ENCODE data around the gene RPL38. TPM values are rescaled to one million over a fixed set of nuclear protein-coding genes. Genes with fewer than 3 reads are reported as not detected.
"Not testable (repeated sequence)": the region's sequence is repeated elsewhere in the genome, so short reads cannot be mapped to it uniquely, and the experiment has no call there.

The RPL38 gene
- polyA plus RNA-seq, 1 donor = 991 TPM

DNA sequence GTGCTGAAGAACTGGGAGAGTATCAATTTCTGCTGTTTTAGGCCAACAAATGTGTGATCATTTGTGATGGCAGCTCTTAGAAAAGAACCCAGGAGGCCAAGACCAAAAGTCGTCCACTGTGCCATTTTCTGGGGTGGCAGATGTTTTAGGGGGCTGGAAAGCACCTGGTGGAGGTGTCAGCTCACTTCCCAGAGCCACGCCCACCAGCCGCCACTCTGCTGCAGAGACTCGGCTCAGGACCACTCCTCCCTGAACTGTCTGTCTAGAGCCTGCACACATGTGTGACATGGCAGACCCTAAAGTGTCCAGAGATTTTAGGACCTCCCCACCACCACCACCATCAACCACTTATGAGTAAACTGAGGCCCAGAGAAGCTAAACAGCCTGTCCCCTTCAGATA is 23.9 kb upstream of the RPL38 start:
- no peak for DNase-seq

DNA sequence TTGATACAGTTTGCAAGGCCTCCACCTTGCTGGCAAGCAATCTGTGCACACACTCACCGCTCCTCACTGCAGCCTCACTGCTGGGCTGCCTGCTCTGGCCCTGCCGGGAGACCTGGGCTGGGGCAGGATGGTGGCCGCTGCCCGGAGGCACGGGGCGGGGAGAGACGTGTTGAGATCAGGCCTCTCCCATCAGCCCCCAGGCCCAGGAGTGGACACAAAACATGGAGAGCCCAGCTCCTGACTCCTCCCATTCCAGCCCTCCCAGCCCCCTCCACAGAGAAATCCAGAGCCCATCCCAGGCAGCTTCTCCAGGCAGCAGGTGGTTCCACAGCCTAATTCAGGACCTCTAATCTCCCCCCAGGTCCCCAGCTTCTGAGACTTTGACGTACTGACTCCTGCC is 23.1 kb upstream of the RPL38 start:
- DNase-seq = no peak

DNA sequence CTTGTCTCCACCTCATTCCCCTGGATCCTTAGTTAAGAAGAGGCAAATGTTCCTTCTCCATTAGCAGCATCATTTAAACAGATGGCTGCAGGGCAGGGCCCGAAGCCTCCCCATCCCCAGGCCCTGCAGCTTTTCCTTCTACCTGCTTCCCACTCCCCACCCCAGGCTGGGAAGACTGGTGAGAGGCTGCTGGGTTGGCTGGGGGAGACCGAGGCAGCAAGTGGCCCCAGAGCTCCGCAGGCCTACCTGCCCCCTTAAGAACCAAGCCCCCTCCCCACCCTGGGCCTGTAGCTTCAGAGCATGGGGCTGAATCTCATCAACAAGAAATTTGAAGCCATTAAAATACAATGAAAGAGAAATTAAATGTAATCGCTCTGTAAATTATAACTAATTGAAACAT is 22.1 kb upstream of the RPL38 start:
- no peak for DNase-seq

DNA sequence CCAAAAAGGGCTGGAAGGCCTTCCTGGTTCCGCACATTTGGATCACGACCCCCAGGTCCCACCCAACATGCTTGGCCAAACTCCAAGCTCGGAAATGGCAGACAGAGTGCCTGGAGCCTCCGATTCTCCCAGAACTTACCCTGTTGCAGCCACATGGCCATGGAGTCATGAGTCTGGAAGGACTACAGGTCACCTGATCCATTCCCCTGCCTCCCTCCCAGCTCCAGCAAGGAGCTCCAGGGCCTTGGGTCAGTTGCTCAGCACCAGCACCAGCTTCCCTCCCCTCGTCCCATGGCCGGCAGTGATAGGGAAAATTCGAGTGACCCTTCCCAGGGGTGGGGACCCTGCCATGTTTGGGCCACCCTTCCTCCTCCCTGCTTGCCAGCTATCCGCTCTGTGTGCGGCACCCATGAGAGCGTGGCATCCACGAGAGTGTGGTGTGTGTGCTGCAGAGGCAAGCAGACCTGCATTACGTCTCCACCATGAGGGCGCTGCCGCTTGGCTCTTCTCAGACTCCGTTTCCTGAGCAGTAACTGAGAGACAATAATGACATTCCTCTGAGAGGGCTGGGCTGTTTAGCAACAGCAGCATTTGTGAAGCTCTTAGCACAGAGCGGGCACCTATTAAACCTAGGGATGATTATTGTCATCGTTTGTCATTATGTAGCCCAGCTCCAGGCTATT is 21.3 kb upstream of the RPL38 start:
- DNase-seq = no peak

DNA sequence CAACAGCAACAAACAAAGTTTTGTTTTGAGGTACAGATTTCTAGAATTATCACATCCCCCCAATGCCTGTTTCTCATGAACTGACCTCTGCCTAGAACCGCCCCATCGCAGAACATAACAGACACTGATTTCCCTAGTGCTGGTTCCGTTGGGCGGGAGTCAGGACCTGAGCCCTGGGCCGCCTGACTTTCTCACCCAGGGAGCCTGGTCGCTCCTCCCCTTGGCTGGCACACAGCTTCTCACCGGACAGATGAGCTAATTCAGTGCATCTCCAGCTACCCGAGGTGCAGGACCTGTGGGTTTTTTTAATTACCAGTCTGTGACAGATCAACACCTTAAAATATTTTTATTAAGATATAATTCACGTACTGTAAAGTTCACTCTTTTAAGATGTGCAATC is 20.1 kb upstream of the RPL38 start:
- no peak for DNase-seq

DNA sequence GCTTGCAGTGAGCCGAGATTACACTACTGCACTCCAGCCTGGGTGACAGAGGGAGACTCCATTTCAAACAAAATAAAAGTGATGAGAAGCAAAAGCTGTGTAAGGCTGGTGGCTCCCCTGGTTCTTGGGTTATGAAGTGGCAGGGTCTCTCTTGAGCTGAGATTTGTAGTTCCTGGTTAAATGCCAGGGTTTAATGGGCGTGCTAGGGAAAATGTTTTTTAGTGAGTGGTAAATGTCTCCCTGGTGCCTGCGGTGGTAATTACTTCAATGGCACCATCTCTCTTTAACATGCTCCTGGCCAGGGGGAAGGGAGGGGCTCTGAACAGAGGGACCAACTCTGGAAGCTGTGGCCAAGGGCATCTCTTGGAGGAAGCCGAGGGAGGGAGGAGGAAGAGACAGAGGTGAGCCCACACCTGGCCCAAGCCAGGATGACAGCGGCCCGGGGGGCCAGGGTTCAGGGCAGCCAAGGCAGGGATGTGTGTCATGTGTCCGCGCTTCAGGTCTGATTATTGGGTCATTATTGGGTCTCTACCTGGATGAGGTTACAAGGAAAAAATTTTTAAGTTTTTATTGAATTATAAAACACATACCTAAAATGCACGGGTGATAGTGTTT is 17.8 kb upstream of the RPL38 start:
- DNase-seq = no peak

DNA sequence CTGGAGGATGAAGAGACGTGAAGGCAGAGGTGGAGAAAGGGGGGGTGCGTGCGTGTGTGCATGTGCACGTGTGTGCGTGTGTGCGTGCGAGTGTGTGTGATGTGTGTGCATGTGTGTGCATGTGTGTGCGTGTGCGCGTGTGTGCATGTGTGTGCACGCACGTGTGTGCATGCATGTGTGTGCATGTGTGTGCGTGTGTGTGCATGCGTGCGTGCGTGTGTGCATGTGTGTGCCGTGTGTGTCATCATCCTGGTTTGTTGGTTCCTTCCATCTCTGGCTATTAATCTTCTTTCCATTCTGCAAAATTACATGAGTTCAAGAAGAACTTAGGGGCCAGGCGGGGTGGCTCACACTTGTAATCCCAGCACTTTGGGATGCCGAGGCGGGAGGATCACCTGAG is 17.0 kb upstream of the RPL38 start:
- no peak for DNase-seq

DNA sequence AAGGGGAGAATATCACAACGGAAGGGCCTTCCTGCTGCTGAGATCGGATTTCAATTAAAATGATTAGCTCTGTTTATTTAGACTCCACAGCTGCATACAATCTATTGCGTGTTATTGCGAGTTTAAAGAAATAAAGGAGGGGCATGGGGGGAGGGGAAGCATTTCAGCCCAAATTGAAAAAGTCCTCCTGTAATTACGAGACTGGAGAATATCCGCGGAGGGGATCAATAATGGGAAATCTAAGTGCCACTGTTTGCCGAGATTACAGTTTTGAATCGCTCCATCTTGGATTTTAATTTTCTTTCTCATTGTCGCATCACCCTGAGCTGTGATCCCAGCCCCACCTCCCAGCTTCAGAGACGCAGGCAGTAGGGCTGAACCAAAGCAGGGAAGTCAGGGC is 15.7 kb upstream of the RPL38 start:
- DNase-seq = no peak

DNA sequence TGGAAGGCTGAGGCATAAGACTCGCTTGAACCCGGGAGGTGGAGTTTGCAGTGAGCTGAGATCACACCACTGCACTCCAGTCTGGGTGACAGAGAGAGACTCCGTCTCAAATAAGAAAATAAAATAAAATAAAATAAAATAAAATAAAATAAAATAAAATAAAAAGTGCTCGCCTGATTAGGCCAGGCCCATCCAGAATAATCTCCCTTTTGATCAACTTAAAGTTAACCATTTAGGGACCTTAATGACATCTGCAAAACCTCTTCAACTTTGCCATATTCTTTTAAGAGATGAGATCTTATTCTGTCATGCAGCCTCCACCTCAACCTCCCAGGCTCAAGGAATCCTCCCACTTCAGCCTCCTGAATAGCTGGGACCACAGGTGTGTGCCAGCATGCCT is 14.8 kb upstream of the RPL38 start:
- DNase-seq = not testable (repeated sequence)

DNA sequence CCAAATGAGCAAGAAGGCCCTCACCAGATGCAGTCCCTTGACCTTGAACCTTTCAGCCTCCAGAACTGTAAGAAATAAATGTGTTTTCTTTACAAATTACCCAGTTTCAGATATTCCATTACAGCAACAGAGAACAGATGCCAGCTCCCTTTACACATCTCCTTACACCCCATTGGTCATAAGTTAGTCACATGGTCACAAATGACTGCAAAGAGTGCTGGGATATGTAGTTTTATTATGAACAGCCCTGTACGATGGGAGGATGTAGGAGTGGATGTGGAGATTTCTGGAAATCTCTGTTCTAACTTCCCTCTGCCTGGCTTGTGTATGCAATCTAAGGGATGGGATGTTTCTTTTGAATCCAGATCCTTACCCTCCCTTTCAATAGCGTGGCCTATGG is 13.3 kb upstream of the RPL38 start:
- no peak for DNase-seq

DNA sequence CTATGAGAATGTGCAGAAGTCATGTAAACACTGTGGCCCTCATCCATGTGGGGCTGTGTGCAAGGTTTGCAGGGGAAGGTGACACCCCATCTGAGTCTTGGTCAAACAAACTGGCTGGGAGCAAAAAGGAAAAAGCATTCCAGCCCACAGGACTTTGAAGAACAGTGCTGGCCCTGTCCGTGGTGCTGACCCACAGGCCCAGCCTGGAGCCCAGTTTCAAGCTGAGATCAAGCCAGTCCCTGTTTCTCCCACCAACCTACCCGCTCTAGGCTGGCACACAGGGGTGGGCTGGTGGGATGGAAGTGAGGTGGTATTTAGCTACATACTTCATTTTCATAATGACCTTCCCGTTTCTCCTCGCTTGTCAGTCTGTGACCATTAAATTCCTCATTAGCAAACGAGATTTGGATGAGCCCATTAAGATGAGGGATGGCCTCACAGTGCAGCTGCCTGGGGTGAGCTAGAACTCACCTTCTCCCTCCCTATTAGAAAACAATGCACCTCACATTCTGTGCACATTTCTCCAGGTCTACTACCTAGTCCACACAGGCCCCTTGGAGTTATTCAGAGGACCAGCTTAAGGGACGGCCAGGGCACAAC is 12.6 kb upstream of the RPL38 start:
- no peak for DNase-seq

DNA sequence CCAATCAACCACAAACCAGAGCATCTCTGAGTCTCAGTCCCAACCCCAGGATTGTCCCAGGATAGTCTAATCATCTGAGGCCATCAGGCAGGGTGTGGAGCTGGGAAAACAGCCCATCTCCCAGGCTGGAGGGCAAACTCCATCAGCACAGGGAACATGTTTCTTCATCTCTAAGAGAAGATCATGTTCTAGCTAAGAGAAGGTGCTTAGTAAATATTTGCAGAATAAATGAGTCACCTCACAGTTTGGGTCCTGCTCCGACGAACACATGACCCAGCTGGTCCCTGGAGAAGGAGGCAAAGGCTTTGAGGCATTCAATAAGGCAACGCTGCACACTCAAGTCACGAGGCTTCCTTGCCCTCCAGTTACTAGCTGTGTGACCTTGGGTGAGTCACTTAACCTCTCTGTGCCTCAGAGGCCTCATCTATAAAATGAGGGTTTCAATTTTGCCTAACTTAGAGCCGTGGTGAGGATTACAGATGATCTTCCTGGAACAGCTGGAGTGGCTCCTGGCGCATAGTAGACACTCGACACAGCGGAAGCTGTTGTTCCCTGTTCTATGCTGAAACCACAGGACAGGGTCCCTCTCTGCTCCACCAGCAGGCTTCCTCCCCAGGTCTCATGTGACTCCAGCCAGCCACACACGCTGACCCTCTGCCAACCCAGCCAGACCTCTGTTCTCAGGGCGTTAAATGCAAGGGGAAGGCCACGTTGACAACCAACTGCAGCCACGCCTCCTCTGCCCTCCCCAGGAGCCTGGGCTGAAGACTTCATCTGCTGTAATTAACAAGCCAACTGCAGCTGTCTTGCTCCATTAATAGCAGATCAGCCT is 10.3 kb upstream of the RPL38 start:
- DNase-seq = no peak

DNA sequence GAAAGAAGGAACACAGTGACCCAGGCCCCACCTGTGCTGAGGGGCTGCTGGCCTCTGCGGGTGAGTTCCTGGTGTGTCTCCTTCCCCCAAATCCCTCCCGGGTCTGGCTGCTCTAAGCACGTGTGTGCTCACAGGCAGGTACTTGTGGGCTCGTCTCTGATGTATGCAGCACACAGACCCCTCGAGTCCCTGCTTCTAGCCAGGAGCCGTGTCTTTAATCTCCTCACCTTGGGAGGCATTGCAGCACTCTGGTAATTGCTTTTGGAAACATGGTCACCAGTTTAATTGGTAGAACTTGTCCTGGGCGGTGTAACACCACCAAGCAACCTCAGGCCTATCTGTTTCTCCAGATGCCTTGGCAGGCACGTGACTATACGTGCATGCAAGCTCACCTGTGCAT is 8.8 kb upstream of the RPL38 start:
- DNase-seq = no peak

DNA sequence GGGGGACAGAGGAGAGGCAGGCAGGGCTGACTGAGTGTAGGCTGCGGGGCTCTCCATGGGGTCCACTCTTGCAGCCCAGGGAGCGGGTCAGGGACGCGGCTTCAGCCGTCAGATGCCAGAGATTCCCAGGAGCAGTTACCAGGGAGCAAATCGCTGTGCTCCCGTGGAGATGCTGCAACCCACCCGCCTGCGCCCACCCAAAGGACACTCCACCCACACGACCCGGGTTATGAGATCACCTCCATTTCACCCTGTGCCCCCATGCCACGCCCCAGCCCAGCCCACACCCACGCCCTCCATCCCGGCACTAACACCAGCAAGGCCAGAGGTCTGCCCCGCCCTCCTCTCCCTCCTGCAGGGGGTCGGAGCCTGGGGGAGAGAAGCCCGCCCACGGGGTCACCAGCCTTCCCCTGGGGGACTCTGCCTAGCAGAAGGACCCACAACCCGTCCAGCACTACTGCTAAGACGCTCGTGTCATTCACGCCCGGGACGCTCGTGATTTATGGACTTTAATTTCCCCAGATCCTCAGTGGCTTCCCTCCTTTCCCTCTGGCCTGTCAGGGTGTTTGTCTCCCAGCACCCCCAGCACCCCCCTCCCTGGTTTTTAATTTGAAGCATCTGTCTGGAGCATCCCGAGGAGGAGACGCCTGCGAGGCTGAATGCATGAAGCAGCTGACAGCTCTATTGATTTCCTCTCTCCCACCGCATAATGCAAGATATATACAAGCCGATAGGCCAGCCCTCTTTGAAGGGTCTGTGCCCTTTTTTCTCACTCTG is 6.7 kb upstream of the RPL38 start:
- DNase-seq = no peak

DNA sequence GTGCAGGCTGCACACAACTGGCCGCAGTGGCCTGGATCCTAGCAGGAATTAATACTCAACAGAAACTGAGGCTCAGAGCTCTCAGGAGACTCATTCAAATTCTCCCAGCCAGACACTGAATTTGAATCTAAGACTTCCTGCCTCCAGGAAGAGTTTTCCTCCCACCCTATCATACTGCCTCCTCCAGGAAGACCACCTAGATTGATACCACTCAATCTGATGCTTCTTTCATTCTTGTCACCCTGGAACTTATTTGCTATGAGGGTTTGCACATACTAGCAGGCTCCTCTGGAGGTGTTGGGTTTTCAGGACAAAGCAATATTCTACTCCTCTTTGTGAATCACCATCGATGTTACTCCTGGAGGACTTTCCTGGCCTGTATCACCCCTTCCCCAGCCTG is 5.7 kb upstream of the RPL38 start:
- DNase-seq = no peak

DNA sequence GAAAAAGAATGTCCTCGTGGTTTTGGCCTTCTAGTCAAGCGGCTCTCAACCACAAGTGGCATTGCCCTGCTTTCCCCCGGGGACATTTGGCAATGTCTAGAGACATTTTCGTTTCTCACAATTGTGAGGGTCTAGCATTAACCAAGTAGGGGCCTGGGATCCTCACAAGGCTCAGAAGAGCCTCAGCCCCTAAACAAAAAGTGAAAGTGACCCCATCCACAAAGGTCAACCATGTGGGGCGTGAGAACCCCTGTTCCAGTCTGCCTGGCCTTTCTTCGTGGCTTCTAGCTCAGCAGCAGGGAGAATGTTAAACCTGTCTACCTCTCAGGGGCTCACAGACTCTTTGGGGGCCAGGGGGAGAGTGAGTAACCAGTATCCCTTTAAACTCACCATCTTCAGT is 4.8 kb upstream of the RPL38 start:
- DNase-seq = no peak

DNA sequence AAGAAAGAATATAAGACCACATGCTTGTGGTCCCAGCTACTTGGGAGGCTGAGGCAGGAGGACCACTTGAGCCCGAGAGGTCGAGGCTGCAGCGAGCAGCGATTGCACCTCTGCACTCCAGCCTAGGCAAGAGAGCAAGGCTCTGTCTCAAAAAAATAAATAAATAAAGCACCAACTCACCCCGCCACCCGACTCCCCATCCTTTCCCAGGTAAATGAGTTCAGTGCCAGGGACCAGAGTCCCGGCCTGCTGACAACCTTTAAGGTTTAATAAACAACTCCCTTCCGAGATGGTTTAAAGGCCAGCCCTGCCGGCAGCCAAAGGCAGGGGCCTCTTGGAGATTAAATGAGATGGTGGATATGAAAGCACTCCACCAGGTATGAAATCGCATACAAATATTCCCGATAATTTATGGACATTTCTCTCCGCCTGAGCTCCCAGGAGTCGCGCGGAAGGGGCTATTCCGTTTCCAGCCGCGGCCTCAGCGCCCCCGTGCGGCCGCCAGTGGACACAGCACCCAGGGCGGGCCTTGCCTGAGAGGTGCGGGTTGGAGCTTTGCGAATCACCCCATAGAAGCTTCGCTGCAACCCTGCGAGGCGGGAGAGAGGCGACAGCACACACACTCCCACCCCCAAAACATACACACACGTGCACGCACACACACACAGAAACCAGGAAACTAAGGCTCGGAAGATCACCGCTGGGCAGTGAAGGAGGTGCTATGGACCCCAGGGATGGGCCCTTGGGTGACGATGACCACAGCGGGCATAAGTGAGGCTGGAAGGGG is 4.0 kb upstream of the RPL38 start:
- DNase-seq = no peak

DNA sequence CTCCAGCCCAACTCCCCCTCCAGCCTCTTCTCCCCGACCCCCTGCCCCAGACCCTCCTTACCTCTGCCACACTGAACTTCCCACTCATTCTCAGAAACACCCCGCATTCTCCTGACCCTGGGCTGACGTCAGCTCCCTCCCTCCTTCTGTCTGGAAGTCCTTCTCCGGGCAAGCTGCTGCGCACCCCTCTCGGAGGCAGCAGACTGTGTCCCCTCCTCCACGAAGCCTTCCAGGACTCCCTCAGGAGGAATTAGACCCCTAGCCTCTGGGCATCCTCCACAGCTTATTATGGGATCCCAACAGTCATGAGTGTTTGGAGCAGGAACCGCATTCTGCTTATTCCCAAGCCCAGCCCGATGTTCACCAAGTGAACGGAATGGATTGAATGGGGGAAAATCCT is 3.4 kb upstream of the RPL38 start:
- DNase-seq = no peak

DNA sequence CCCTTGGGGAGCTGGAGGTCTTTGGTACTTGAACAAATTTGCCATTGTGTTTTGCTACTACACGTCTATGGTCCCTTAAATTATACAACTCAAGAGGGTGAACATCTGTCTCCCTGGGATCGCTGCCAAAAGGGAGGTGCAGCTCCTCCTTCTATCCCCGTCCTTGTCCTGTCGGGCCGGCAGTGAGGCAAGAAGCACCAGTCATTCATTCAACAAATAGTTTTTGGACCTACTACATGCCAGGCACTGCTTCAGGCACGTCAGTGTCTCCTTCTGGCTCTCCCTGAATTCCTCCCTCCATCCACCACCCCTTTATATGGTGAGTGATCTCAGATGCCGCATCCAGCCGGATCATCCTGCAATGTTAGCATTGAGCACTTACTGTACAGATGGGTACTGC is 2.2 kb upstream of the RPL38 start:
- DNase-seq = no peak

DNA sequence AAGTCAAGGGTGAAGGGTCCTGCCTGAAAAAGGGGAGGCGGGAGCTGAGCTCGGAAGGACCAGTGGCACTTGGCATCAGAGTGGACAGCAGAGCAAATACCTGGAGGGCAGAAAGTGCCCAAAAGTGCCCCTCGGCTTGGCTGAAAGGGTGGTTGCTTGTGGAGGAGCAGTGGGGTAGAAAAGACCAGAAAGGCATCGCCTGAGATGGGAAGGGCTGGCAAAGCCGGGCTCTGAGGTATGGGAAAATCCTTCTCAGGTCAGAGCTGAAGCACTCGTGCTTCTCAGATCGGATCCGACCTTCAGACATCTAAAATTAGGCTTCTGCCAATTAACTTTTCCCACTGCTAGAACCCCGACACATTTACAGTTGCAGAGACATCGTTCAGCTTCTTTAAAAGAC is 1.5 kb upstream of the RPL38 start:
- DNase-seq = no peak

DNA sequence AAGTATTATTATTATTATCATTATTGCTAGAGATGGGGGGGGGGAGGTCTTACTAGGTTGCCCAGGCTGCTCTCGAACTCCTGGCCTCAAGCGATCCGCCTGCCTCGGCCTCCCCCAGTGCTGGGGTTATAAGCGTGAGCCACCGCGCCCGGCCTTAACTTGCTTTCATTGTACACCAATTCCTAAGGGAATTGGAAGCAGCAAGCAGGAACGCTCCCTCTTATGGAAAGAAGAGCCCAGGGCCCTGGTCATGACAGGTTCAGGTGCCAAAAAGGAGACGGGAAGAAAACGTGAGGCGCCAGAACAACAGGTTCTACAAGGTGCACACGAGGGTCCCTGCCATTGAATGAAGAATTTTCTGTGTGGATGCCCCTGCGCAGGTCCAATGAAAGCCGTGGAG is 540 bp upstream of the RPL38 start:
- no peak for DNase-seq

DNA sequence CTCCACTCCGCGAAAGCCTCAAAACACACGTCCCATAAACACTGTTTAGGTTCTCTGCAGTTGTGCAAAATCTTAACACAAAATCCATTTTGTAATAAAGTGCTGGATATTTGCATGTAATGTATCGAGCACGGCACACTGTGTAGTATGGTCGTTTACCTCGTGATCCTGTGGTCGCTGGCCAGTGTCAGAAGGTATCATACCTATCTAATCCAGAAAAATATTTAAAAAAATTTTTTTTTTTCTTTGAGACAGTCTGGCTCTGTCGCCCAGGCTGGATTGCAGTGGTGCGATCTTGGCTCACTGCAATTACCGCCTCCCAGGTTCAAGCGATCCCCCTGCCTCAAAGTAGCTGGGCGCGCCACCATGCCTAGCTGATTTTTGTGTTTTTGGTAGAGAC is 996 bp downstream of the RPL38 start:
- no peak for DNase-seq
